PC-3 (cell line): ENCODE results near the gene IBSP. TPM values are rescaled to one million over a fixed set of nuclear protein-coding genes. Genes with fewer than 3 reads are reported as not detected.

Experiments used
- ATAC-seq: fragments of 200-7000 bp; cut with Tn5 transposase; 2 replicates; pipeline ENCODE4 v1.9.1; 2020; ENCODE audit warnings: mild to moderate bottlenecking, moderate library complexity
- BruUV-seq: library from RNA; stranded (reverse); fragments of 400-500 nt; replicated peaks from 2 replicates; lab custom pipeline; 2021; lab: Mats Ljungman, UMichigan
- CTCF ChIA-PET: fragments of 300-600 bp; sonication (Branson Sonifier 250); formaldehyde crosslinking; loops from one replicate; lab custom pipeline; 2022; ENCODE audit warnings: antibody characterized with exemption; lab: Charles Lee
- POLR2A ChIA-PET: fragments of 300-600 bp; sonication (Branson Sonifier 250); formaldehyde crosslinking; loops from one replicate; lab custom pipeline; 2022; ENCODE audit warnings: antibody characterized with exemption; ENCODE audit not compliant: unreplicated experiment; lab: Charles Lee
- DNase-seq: peaks from one replicate; pipeline ENCODE4 v3.0.0-alpha.2; 2015
- H2AFZ ChIP-seq: fragments of 300-600 bp; sonication (generic); 2 replicates; pipeline ENCODE4 v1.6.0; 2016; ENCODE audit warnings: antibody characterized with exemption, low read length
- H3F3A ChIP-seq: fragments of 300-600 bp; sonication (generic); one replicate; pipeline ENCODE4 v1.6.0; 2017; ENCODE audit warnings: antibody characterized with exemption, low read length, control low read depth, mild to moderate bottlenecking; ENCODE audit not compliant: unreplicated experiment
- H3K27ac ChIP-seq: fragments of 300-600 bp; sonication (generic); 2 replicates; pipeline ENCODE4 v1.5.1; 2016; ENCODE audit warnings: mild to moderate bottlenecking, low read length
- H3K27me3 ChIP-seq: fragments of 300-600 bp; sonication (generic); 2 replicates; pipeline ENCODE4 v1.6.1; 2016; ENCODE audit warnings: low read length, mixed read lengths
- H3K36me3 ChIP-seq: fragments of 300-600 bp; sonication (generic); 2 replicates; pipeline ENCODE4 v1.6.1; 2016; ENCODE audit warnings: low read depth, mixed run types, low read length, mixed read lengths
- H3K4me1 ChIP-seq: fragments of 300-600 bp; sonication (generic); 2 replicates; pipeline ENCODE4 v1.5.1; 2016; ENCODE audit warnings: low read length; ENCODE audit not compliant: insufficient read depth
- H3K4me2 ChIP-seq: fragments of 300-600 bp; sonication (generic); 2 replicates; pipeline ENCODE4 v1.6.0; 2016; ENCODE audit warnings: low read length
- H3K4me3 ChIP-seq: fragments of 300-600 bp; sonication (generic); 2 replicates; pipeline ENCODE4 v1.5.1; 2016; ENCODE audit warnings: mild to moderate bottlenecking, low read length, mixed read lengths
- H3K79me2 ChIP-seq: fragments of 300-600 bp; sonication (generic); 2 replicates; pipeline ENCODE4 v1.6.1; 2017; ENCODE audit warnings: low read length, mixed read lengths
- H3K9ac ChIP-seq: fragments of 300-600 bp; sonication (generic); 2 replicates; pipeline ENCODE4 v1.6.0; 2016; ENCODE audit warnings: mild to moderate bottlenecking, low read length
- H3K9me2 ChIP-seq: fragments of 300-600 bp; sonication (generic); replicated peaks from 2 replicates; pipeline ENCODE4 v1.6.1; 2016; ENCODE audit warnings: mixed run types, low read length, mixed read lengths
- H3K9me3 ChIP-seq: fragments of 300-600 bp; sonication (generic); 2 replicates; pipeline ENCODE4 v1.6.1; 2016; ENCODE audit warnings: low read length, mixed read lengths
- H4K20me1 ChIP-seq: fragments of 300-600 bp; sonication (generic); 2 replicates; pipeline ENCODE4 v1.6.1; 2016; ENCODE audit warnings: low read length, mixed read lengths
- CTCF ChIP-seq: fragments of 300-600 bp; sonication (generic); conservative IDR thresholded peaks from 2 replicates; pipeline ENCODE4 v1.5.1; 2017; ENCODE audit warnings: antibody characterized with exemption, low read depth, mild to moderate bottlenecking, low read length
- EZH2 ChIP-seq: fragments of 300-600 bp; sonication (generic); IDR thresholded peaks from one replicate; pipeline ENCODE4 v1.6.1; 2017; ENCODE audit warnings: antibody characterized with exemption, mild to moderate bottlenecking, low read length; ENCODE audit not compliant: unreplicated experiment
- EZH2phosphoT487 ChIP-seq: fragments of 300-600 bp; sonication (generic); IDR thresholded peaks from 2 replicates; pipeline ENCODE4 v1.6.1; 2018; ENCODE audit warnings: mild to moderate bottlenecking, antibody characterized with exemption, low read length, borderline replicate concordance
- intact Hi-C: fragments of 100-400 bp; cut with micrococcal nuclease; formaldehyde crosslinking; loops from 2 replicates; pipeline ENCODE4 v1.9.0; 2023
- total RNA-seq: library from RNA; depleted of rRNA; stranded (reverse); fragments of >200 nt; gene quantifications from 2 replicates; pipeline ENCODE4 v1.2.3, GENCODE V29; 2014

The IBSP gene
- total RNA-seq, 1 experiment from 2014 or later: not detected

GRCh38 chr4:87824352-87824751 lies 25.0 kb downstream of the IBSP start:
- Histone ChIP-seq H2AFZ (no peak overlapping the region), H3K27me3 (no peaks in the 10 kb centered on the region), H4K20me1 (no peaks in the 10 kb centered on the region), H3K9me2 (no peaks in the 10 kb centered on the region), H3K79me2 (no peaks in the 10 kb centered on the region), H3K27ac (no peak overlapping the region), H3K4me1 (peaks cover 6% of the 10 kb centered on the region), H3K36me3 (no peaks in the 10 kb centered on the region), H3K9me3 (no peaks in the 10 kb centered on the region), H3K4me2 (no peak overlapping the region), H3K9ac (no peak overlapping the region), H3F3A (no peaks in the 10 kb centered on the region), H3K4me3 (no peak overlapping the region)
- DNase-seq: peak; percentile 55
- TF ChIP-seq EZH2 (no peak), CTCF (no peak), EZH2phosphoT487 (no peak)
- BruUV-seq: no TSS peak
- ChIA-PET CTCF (no interaction called here), POLR2A (no interaction called here)
- peak; percentile 45; the same call in 1 of the 2 replicates for ATAC-seq
- intact Hi-C loops: no loop called here

GRCh38 chr4:87832669-87833068 lies 33.3 kb downstream of the IBSP start, which contains the start of gene MEPE:
MEPE (plus strand) TSS chr4:87832969; CDS start chr4:87834715, 1,746 bp downstream.
- no peaks in the 10 kb centered on the region for H3K9me2 ChIP-seq
- no peak within 1 kb of the TSS for H2AFZ ChIP-seq
- H3K9ac ChIP-seq: no peak within 1 kb of the TSS
- H3K79me2 ChIP-seq: no peaks in the 10 kb centered on the region
- intact Hi-C loops: no loop called here
- ChIA-PET POLR2A (no interaction called here), CTCF (no interaction called here)
- DNase-seq (no peak), ATAC-seq (no peak)
- BruUV-seq: no TSS peak
- no peaks in the 10 kb centered on the region for H3K36me3 ChIP-seq
- TF ChIP-seq EZH2phosphoT487 (no peak), CTCF (no peak), EZH2 (no peak)
- H4K20me1 ChIP-seq: no peaks in the 10 kb centered on the region
- no peaks in the 10 kb centered on the region for H3K27me3 ChIP-seq
- H3K4me2 ChIP-seq: no peak within 1 kb of the TSS
- no peaks in the 10 kb centered on the region for H3K9me3 ChIP-seq
- H3K27ac ChIP-seq: no peak within 1 kb of the TSS
- H3K4me1 ChIP-seq: peaks cover 17% of the 10 kb centered on the region
- H3K4me3 ChIP-seq: no peak within 1 kb of the TSS
- H3F3A ChIP-seq: no peaks in the 10 kb centered on the region

- H3K79me2 ChIP-seq: no peaks in the 10 kb centered on the region
- intact Hi-C loops: no loop called here
- TF ChIP-seq CTCF (no peak), EZH2 (no peak), EZH2phosphoT487 (no peak)
- H3K4me1 ChIP-seq: peaks cover 17% of the 10 kb centered on the region
- H3K36me3 ChIP-seq: no peaks in the 10 kb centered on the region
- H3K9me3 ChIP-seq: no peaks in the 10 kb centered on the region
- CTCF ChIA-PET: no interaction called here
- no TSS peak for BruUV-seq
- H3K27ac ChIP-seq: no peak overlapping the region
- H3K4me2 ChIP-seq: no peak overlapping the region
- POLR2A ChIA-PET: no interaction called here
- no peak overlapping the region for H3K4me3 ChIP-seq
- no peak for ATAC-seq
- H3K9ac ChIP-seq: no peak overlapping the region
- no peaks in the 10 kb centered on the region for H3K9me2 ChIP-seq
- no peaks in the 10 kb centered on the region for H4K20me1 ChIP-seq
- H3K27me3 ChIP-seq: no peaks in the 10 kb centered on the region
- DNase-seq: no peak
- no peaks in the 10 kb centered on the region for H3F3A ChIP-seq
- H2AFZ ChIP-seq: no peak overlapping the region
Measured at GRCh38 chr4:87834401-87834800, 35.0 kb downstream of the IBSP start.
